HFFc6 (cell line): ENCODE results near the gene CALR. TPM values are rescaled to one million over a fixed set of nuclear protein-coding genes. Genes with fewer than 3 reads are reported as not detected.
"Not testable (repeated sequence)": the region's sequence is repeated elsewhere in the genome, so short reads cannot be mapped to it uniquely, and the experiment has no call there.

ENCODE experiments used
- DNase-seq: peaks from one replicate; pipeline ENCODE4 v3.0.0-alpha.2; 2018
- H3K27ac Mint-ChIP-seq: 2 replicates; pipeline ENCODE4 v1.8.0; 2020; ENCODE audit warnings: mild to moderate bottlenecking, mixed read lengths
- H3K27me3 Mint-ChIP-seq: 2 replicates; pipeline ENCODE4 v1.8.0; 2021; ENCODE audit warnings: mild to moderate bottlenecking, moderate library complexity, mixed read lengths; ENCODE audit not compliant: insufficient read depth
- H3K36me3 Mint-ChIP-seq: 2 replicates; pipeline ENCODE4 v1.8.0; 2021; ENCODE audit warnings: low read depth, mixed read lengths
- H3K4me1 Mint-ChIP-seq: 2 replicates; pipeline ENCODE4 v1.8.0; 2020; ENCODE audit warnings: low read depth, mixed read lengths
- H3K4me3 Mint-ChIP-seq: 2 replicates; pipeline ENCODE4 v1.8.0; 2020; ENCODE audit warnings: mild to moderate bottlenecking, moderate library complexity, mixed read lengths
- H3K9me3 Mint-ChIP-seq: 2 replicates; pipeline ENCODE4 v1.8.0; 2020; ENCODE audit warnings: mild to moderate bottlenecking, mixed read lengths
- CTCF ChIP-seq: fragments of 200-600 bp; sonication (generic); IDR thresholded peaks from 2 replicates; pipeline ENCODE4 v1.5.0; 2021; ENCODE audit warnings: antibody characterized with exemption, mild to moderate bottlenecking
- long read RNA-seq: library from polyadenylated mRNA; unstranded; transcript quantifications from one replicate; pipeline ENCODE4 v2.0.0, GENCODE V29; 2019
- total RNA-seq, 6 experiments: library from RNA; stranded (reverse); fragmentation: NEBNext Ultra II Directional; extraction: Animal tissue kit (Norgen Biotek cat#: 25700); gene quantifications; 2 replicates in 1 of 6; 3 replicates in 5 of 6; pipeline ENCODE4 v1.2.3, GENCODE V29; 2021

The CALR gene
- total RNA-seq: 1,000 to 10,000 TPM; 1,716 to 2,461 (median 2,371) TPM
- long read RNA-seq, transcript CALR-201 (9 exons, 1,903 nt): major isoform, 1,606 of 2,139 reads
- long read RNA-seq, transcript CALR-203 (2 exons, 667 nt): minor isoform, 6 of 2,139 reads
- long read RNA-seq, partial matches to known transcripts: 459 of 2,139 reads
- long read RNA-seq, other reads (novel, unspliced or antisense): 67 of 2,139 reads

- DNase-seq: peak; percentile 100
- H3K4me3 Mint-ChIP-seq: peak within 1 kb of the TSS; percentile 99
- H3K27ac Mint-ChIP-seq: peak within 1 kb of the TSS; percentile 92
- H3K27me3 Mint-ChIP-seq: peaks cover 8% of the 10 kb centered on the region
- peaks cover 11% of the 10 kb centered on the region for H3K9me3 Mint-ChIP-seq
- no peak for TF ChIP-seq CTCF
- H3K36me3 Mint-ChIP-seq: peaks cover 36% of the 10 kb centered on the region
- peaks cover 34% of the 10 kb centered on the region for H3K4me1 Mint-ChIP-seq
These were observed at the start of gene CALR for GRCh38 chr19:12937927-12938778. CALR (plus strand) TSS chr19:12938609; CDS start chr19:12938680, 71 bp downstream.

- Mint-ChIP-seq H3K4me1 (peaks cover 20% of the 10 kb centered on the region), H3K27ac (peak overlapping the region; percentile 79), H3K4me3 (peak overlapping the region; percentile 97)
- DNase-seq, H3K36me3 Mint-ChIP-seq, H3K9me3 Mint-ChIP-seq, H3K27me3 Mint-ChIP-seq: not testable (repeated sequence)
These were observed 48.1 kb upstream of the CALR start for GRCh38 chr19:12890299-12890786.

DNA sequence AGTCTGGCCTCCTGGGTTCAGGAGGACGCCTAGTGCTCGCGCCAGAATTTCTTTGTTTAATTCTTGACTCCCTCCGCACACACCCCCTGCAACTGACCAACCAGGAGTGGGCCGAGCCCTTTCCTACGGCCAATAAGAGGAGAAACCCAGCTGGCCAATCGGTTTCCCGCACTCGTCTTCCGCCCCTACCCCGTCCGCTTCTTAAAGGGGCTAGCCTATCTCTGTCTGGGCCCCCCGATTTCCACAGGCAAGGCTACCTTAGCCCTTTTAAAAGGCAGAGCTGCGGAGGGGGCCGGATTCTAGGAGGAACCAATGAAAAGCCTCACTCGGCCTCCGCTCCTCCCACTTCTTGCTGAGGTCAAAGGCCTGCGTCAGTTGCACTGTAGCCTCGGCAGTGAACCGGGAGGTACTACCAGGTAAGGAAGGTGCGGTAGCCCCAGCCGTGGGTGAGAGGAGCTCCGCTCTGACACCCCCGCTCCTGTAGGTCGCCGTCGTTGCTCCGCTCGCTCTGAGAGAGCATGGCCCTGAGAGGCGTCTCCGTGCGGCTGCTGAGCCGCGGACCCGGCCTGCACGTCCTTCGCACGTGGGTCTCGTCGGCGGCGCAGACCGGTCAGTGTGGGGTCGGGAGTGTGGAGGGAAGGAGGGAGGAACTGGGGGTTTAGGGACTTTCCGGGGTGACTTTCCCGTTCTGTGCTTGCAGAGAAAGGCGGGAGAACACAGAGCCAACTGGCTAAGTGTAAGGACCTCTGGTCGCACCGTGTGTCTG lies 47.4 kb upstream of the CALR start, which contains the start of gene GCDH:
TSS of gene GCDH (plus strand) at position 374 of the 766 bp plus-strand sequence. CDS start at position 519, 145 bp downstream.
- no peaks in the 10 kb centered on the region for H3K36me3 Mint-ChIP-seq
- peaks cover 6% of the 10 kb centered on the region for H3K27me3 Mint-ChIP-seq
- no peaks in the 10 kb centered on the region for H3K9me3 Mint-ChIP-seq
- no peak for TF ChIP-seq CTCF
- H3K4me3 Mint-ChIP-seq: peak within 1 kb of the TSS; percentile 97
- peaks cover 20% of the 10 kb centered on the region for H3K4me1 Mint-ChIP-seq
- DNase-seq: peak; percentile 98
- H3K27ac Mint-ChIP-seq: peak within 1 kb of the TSS; percentile 79

- H3K4me1 Mint-ChIP-seq: peaks cover 20% of the 10 kb centered on the region
These were observed 46.8 kb upstream of the CALR start for GRCh38 chr19:12891553-12892021.

DNA sequence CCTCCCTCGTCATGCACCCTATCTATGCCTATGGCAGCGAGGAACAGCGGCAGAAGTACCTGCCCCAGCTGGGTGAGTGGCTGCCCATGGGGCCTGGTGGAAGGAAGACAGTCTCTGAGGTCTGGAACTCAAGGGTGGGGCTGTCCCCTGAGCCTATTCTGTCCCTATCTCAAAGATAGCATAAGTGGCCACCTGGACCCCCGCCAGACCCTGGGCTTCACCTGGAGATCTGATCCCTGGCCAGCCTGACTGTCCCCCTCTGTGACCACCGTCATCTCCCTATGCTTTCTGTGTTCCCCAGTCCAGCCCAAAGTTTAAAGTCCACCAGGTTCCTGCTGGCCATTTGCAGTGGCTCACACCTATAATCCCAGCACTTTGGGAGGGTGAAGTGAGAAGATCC lies 44.8 kb upstream of the CALR start:
- peaks cover 20% of the 10 kb centered on the region for H3K4me1 Mint-ChIP-seq
- peaks cover 4% of the 10 kb centered on the region; the same call in 1 of the 2 replicates for H3K36me3 Mint-ChIP-seq
- H3K27ac Mint-ChIP-seq: no peak overlapping the region
- H3K9me3 Mint-ChIP-seq: no peaks in the 10 kb centered on the region
- no peak overlapping the region for H3K4me3 Mint-ChIP-seq
- no peak for DNase-seq
- peaks cover 3% of the 10 kb centered on the region for H3K27me3 Mint-ChIP-seq
- TF ChIP-seq CTCF: no peak

More at GRCh38 chr19:12891553-12892021, 46.8 kb upstream of the CALR start:
- Mint-ChIP-seq H3K27ac (peak overlapping the region; percentile 79), H3K4me3 (peak overlapping the region; percentile 97), H3K9me3 (no peaks in the 10 kb centered on the region), H3K27me3 (peaks cover 6% of the 10 kb centered on the region), H3K36me3 (no peaks in the 10 kb centered on the region)
- no peak for DNase-seq
- TF ChIP-seq CTCF: no peak
